WTC11 (cell line): ENCODE measurements around the gene GNLY. TPM values are rescaled to one million over a fixed set of nuclear protein-coding genes. Genes with fewer than 3 reads are reported as not detected.

ENCODE experiments used
- ATAC-seq: fragments of 200-7000 bp; cut with Tn5 transposase; 2 replicates; pipeline ENCODE4 v1.10.0; 2021; ENCODE audit warnings: mild to moderate bottlenecking, moderate library complexity
- CTCF ChIA-PET: fragments of 300-600 bp; sonication (Branson Sonifier 250); formaldehyde crosslinking; loops from one replicate; lab custom pipeline; 2021; ENCODE audit warnings: antibody characterized with exemption; lab: Charles Lee
- POLR2A ChIA-PET: fragments of 350-600 bp; sonication (Branson Sonifier 250); formaldehyde crosslinking; loops from one replicate; lab custom pipeline; 2021; ENCODE audit warnings: antibody characterized with exemption; lab: Charles Lee
- DNase-seq: peaks from one replicate; pipeline ENCODE4 v3.0.0; 2021; ENCODE audit warnings: low spot score
- H3K27ac Mint-ChIP-seq: 2 replicates; pipeline ENCODE4 v1.8.0; 2021; ENCODE audit warnings: mixed read lengths
- H3K27me3 Mint-ChIP-seq: 2 replicates; pipeline ENCODE4 v1.8.0; 2021; ENCODE audit warnings: low read depth, mild to moderate bottlenecking, moderate library complexity, mixed read lengths
- H3K36me3 Mint-ChIP-seq: 2 replicates; pipeline ENCODE4 v1.8.0; 2021; ENCODE audit warnings: mixed read lengths
- H3K4me1 Mint-ChIP-seq: 2 replicates; pipeline ENCODE4 v1.8.0; 2022; ENCODE audit warnings: mixed read lengths
- H3K4me3 Mint-ChIP-seq: 2 replicates; pipeline ENCODE4 v1.8.0; 2021; ENCODE audit warnings: mild to moderate bottlenecking, moderate library complexity, mixed read lengths
- H3K9me3 Mint-ChIP-seq: 2 replicates; pipeline ENCODE4 v1.8.0; 2021; ENCODE audit warnings: mixed read lengths
- ATF2 ChIP-seq: sonication (generic); formaldehyde crosslinking; IDR thresholded peaks from 2 replicates; pipeline ENCODE4 v1.8.1; 2022; ENCODE audit warnings: low read depth, missing genetic modification reagents, borderline replicate concordance
- ATF3 ChIP-seq: sonication (generic); formaldehyde crosslinking; conservative IDR thresholded peaks from 2 replicates; pipeline ENCODE4 v1.8.1; 2022; ENCODE audit warnings: mild to moderate bottlenecking, missing genetic modification reagents
- ATF6 ChIP-seq: sonication (generic); formaldehyde crosslinking; IDR thresholded peaks from 2 replicates; pipeline ENCODE4 v1.8.1; 2023; ENCODE audit warnings: mild to moderate bottlenecking, missing genetic modification reagents
- E2F5 ChIP-seq: sonication (generic); formaldehyde crosslinking; IDR thresholded peaks from 2 replicates; pipeline ENCODE4 v1.8.1; 2022; ENCODE audit warnings: mild to moderate bottlenecking, moderate library complexity, missing genetic modification reagents
- FOXJ3 ChIP-seq: sonication (generic); formaldehyde crosslinking; IDR thresholded peaks from 2 replicates; pipeline ENCODE4 v1.9.0; 2021; ENCODE audit warnings: missing genetic modification reagents, mild to moderate bottlenecking, borderline replicate concordance
- FOXP1 ChIP-seq: sonication (generic); formaldehyde crosslinking; IDR thresholded peaks from 2 replicates; pipeline ENCODE4 v1.8.0; 2022; ENCODE audit warnings: missing genetic modification reagents, mild to moderate bottlenecking, moderate library complexity, borderline replicate concordance
- GABPB1 ChIP-seq: sonication (generic); formaldehyde crosslinking; IDR thresholded peaks from 2 replicates; pipeline ENCODE4 v1.8.1; 2023; ENCODE audit warnings: mild to moderate bottlenecking, missing genetic modification reagents
- MXD4 ChIP-seq: fragments of 250-450 bp; sonication (Bioruptor Pico); IDR thresholded peaks from 2 replicates; pipeline ENCODE4 v1.8.0; 2021; ENCODE audit warnings: mild to moderate bottlenecking, moderate library complexity, borderline replicate concordance
- NR1H2 ChIP-seq: sonication (generic); formaldehyde crosslinking; IDR thresholded peaks from 2 replicates; pipeline ENCODE4 v1.9.0; 2021; ENCODE audit warnings: mild to moderate bottlenecking, moderate library complexity, missing genetic modification reagents
- ZBTB21 ChIP-seq: sonication (generic); formaldehyde crosslinking; IDR thresholded peaks from 2 replicates; pipeline ENCODE4 v1.8.1; 2023; ENCODE audit warnings: mild to moderate bottlenecking, missing genetic modification reagents, borderline replicate concordance
- ZNF121 ChIP-seq: sonication (generic); formaldehyde crosslinking; IDR thresholded peaks from 2 replicates; pipeline ENCODE4 v1.8.0; 2023; ENCODE audit warnings: missing genetic modification reagents
- ZNF396 ChIP-seq: fragments of 250-450 bp; sonication (Bioruptor Pico); IDR thresholded peaks from 2 replicates; pipeline ENCODE4 v1.8.0; 2021; ENCODE audit warnings: mild to moderate bottlenecking, moderate library complexity, borderline replicate concordance
- ZNF416 ChIP-seq: fragments of 250-450 bp; sonication (Bioruptor Pico); IDR thresholded peaks from 2 replicates; pipeline ENCODE4 v1.9.0; 2021; ENCODE audit warnings: mild to moderate bottlenecking, inconsistent platforms
- ZNF512 ChIP-seq: sonication (generic); formaldehyde crosslinking; IDR thresholded peaks from 2 replicates; pipeline ENCODE4 v1.8.1; 2022; ENCODE audit warnings: missing genetic modification reagents, borderline replicate concordance
- ZNF671 ChIP-seq: fragments of 250-450 bp; sonication (Bioruptor Pico); IDR thresholded peaks from 2 replicates; pipeline ENCODE4 v1.8.0; 2021; ENCODE audit warnings: mild to moderate bottlenecking
- total RNA-seq: library from RNA; stranded (reverse); gene quantifications from 3 replicates; pipeline ENCODE4 v1.2.3, GENCODE V29; 2021
- TF ChIP-seq, protein P1 (sequence below): fragments of 250-450 bp; sonication (Bioruptor Pico); IDR thresholded peaks from 2 replicates; pipeline ENCODE4 v1.9.0; 2021; ENCODE audit warnings: mild to moderate bottlenecking

Gene GNLY
- total RNA-seq, 1 experiment from 2014 or later = not detected

GRCh38 chr2:85704800-85705679 is 10.9 kb downstream of the GNLY start:
- POLR2A ChIA-PET = no interaction called here
- no peak overlapping the region for H3K27ac Mint-ChIP-seq
- peaks cover 28% of the 10 kb centered on the region for H3K4me1 Mint-ChIP-seq
- H3K36me3 Mint-ChIP-seq = no peaks in the 10 kb centered on the region
- H3K4me3 Mint-ChIP-seq = no peak overlapping the region
- CTCF ChIA-PET = interaction anchor here (0.9 to 4.3 kb wide), 10 partner anchors 13 to 122 kb away, joined by 3 to 42 read pairs (median 4); no protein-coding TSS in a partner anchor
- no peaks in the 10 kb centered on the region for H3K9me3 Mint-ChIP-seq
- peaks cover 12% of the 10 kb centered on the region for H3K27me3 Mint-ChIP-seq
- ATAC-seq (no peak), DNase-seq (no peak)
- no peak for TF ChIP-seq ATF3 (CRISPR knock-in tag)
- no peak for TF ChIP-seq ATF6 (CRISPR knock-in tag)
- no peak for TF ChIP-seq FOXP1 (CRISPR knock-in tag)

DNA sequence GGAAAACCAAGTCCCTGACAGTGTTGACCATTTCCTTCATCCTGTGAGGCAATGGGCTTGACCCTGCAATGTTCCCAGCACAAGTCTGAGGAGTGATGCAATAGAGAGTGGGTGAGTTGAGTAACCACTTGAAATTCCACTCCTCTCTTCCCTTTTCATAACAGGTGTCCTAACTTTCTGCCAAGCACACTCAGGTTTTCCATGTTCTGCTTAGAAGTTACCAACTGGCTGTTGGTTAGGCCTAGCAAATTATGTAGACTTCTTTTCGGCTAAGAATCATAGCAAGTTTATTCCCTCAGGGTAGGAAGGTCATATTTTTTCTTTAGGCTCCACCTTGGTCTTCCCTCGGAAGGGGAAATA is 11.5 kb downstream of the GNLY start:
- no peak for DNase-seq
- H3K9me3 Mint-ChIP-seq = no peaks in the 10 kb centered on the region
- H3K4me3 Mint-ChIP-seq = no peak overlapping the region
- CTCF ChIA-PET = interaction anchor here (0.9 to 4.3 kb wide), 11 partner anchors 13 to 108 kb away, joined by 3 to 42 read pairs (median 9); no protein-coding TSS in a partner anchor
- no peaks in the 10 kb centered on the region for H3K36me3 Mint-ChIP-seq
- H3K27ac Mint-ChIP-seq = no peak overlapping the region
- TF ChIP-seq GABPB1 (CRISPR knock-in tag) = peak; percentile 98
- TF ChIP-seq ATF2 (CRISPR knock-in tag) = no peak
- no peak for TF ChIP-seq ZNF396
- TF ChIP-seq, all 79 proteins: peak for 1
- Mint-ChIP-seq H3K27me3 (peaks cover 12% of the 10 kb centered on the region), H3K4me1 (peaks cover 28% of the 10 kb centered on the region)
- POLR2A ChIA-PET = no interaction called here
- no peak for ATAC-seq

DNA sequence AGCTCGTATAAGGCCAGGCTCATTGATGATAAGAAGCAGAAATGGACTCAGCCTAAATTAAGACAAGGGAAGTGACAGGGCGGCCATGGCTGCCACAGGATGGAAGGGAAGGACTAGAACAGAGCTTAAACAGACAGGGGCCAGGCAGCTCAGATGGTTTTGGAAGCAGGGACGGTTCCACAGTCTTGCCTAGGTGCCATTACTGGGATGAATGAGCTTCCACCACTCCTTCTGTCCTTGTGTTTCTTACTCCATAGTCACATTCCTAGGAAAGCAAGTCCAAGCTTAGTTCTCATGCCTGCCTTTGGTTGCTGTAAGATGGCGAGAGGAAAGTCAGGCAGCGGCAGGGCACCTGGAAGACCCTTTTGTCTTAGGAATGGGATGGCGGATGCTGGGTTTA is 11.9 kb downstream of the GNLY start:
- no peaks in the 10 kb centered on the region for H3K36me3 Mint-ChIP-seq
- peaks cover 28% of the 10 kb centered on the region for H3K4me1 Mint-ChIP-seq
- H3K27ac Mint-ChIP-seq = no peak overlapping the region
- peaks cover 12% of the 10 kb centered on the region for H3K27me3 Mint-ChIP-seq
- no peak for DNase-seq
- ChIA-PET POLR2A (no interaction called here), CTCF (interaction anchor here (0.9 to 4.3 kb wide), 14 partner anchors 8 to 108 kb away, joined by 3 to 42 read pairs (median 8); partner anchors contain the start of gene GNLY)
- ATAC-seq = no peak
- H3K4me3 Mint-ChIP-seq = no peak overlapping the region
- H3K9me3 Mint-ChIP-seq = no peaks in the 10 kb centered on the region
- TF ChIP-seq ZBTB21 (CRISPR knock-in tag) = no peak
- TF ChIP-seq FOXJ3 (CRISPR knock-in tag) = no peak
- no peak for TF ChIP-seq ZNF416 (CRISPR knock-in tag)
- no peak for TF ChIP-seq NR1H2
- TF ChIP-seq ZNF121 (CRISPR knock-in tag) = no peak
- TF ChIP-seq FOXP1 (CRISPR knock-in tag) = no peak
- no peak for TF ChIP-seq ZNF671 (CRISPR knock-in tag)
- no peak for TF ChIP-seq MXD4
- TF ChIP-seq, protein P1, sequence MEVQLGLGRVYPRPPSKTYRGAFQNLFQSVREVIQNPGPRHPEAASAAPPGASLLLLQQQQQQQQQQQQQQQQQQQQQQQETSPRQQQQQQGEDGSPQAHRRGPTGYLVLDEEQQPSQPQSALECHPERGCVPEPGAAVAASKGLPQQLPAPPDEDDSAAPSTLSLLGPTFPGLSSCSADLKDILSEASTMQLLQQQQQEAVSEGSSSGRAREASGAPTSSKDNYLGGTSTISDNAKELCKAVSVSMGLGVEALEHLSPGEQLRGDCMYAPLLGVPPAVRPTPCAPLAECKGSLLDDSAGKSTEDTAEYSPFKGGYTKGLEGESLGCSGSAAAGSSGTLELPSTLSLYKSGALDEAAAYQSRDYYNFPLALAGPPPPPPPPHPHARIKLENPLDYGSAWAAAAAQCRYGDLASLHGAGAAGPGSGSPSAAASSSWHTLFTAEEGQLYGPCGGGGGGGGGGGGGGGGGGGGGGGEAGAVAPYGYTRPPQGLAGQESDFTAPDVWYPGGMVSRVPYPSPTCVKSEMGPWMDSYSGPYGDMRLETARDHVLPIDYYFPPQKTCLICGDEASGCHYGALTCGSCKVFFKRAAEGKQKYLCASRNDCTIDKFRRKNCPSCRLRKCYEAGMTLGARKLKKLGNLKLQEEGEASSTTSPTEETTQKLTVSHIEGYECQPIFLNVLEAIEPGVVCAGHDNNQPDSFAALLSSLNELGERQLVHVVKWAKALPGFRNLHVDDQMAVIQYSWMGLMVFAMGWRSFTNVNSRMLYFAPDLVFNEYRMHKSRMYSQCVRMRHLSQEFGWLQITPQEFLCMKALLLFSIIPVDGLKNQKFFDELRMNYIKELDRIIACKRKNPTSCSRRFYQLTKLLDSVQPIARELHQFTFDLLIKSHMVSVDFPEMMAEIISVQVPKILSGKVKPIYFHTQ (CRISPR knock-in tag) = no peak
- no peak for TF ChIP-seq ZNF512
- TF ChIP-seq E2F5 (CRISPR knock-in tag) = no peak
